Astrocyte of the spinal cord (primary cell): ENCODE measurements around the gene RANBP2.

Experiments used
- DNase-seq: peaks from one replicate; pipeline ENCODE4 v3.0.0; 2011; ENCODE audit warnings: low read depth, low spot score
- H3K4me3 ChIP-seq: 2 replicates; pipeline ENCODE4 v1.5.1; 2011; ENCODE audit warnings: low read depth, mild to moderate bottlenecking, low read length, moderate library complexity
- CTCF ChIP-seq: IDR thresholded peaks from 2 replicates; pipeline ENCODE4 v1.5.1; 2012; ENCODE audit warnings: low read depth, mild to moderate bottlenecking, low read length, inconsistent platforms
- in situ Hi-C: cut with HindIII; loops from 2 replicates; pipeline ENCODE4 v1.10.0; 2017; ENCODE audit warnings: low sequenced_read_pairs

Gene RANBP2

GRCh38 chr2:108805032-108805431 lies 85.8 kb downstream of the RANBP2 start:
- no peak for TF ChIP-seq CTCF
- H3K4me3 ChIP-seq: no peak overlapping the region
- DNase-seq: no peak
- in situ Hi-C loops: no loop called here

GRCh38 chr2:108805782-108806181 lies 86.5 kb downstream of the RANBP2 start:
- no peak for TF ChIP-seq CTCF
- no peak overlapping the region for H3K4me3 ChIP-seq
- DNase-seq: no peak
- in situ Hi-C loops: no loop called here

GRCh38 chr2:108806371-108807113 lies 87.3 kb downstream of the RANBP2 start:
- in situ Hi-C loops: no loop called here
- H3K4me3 ChIP-seq: no peak overlapping the region
- no peak for DNase-seq
- no peak for TF ChIP-seq CTCF

- no peak for TF ChIP-seq CTCF
- H3K4me3 ChIP-seq: no peak overlapping the region
- DNase-seq: no peak
- in situ Hi-C loops: no loop called here
Observed at GRCh38 chr2:108809936-108810335, 90.7 kb downstream of the RANBP2 start.

- TF ChIP-seq CTCF: no peak
- in situ Hi-C loops: no loop called here
- no peak for DNase-seq
- H3K4me3 ChIP-seq: no peak overlapping the region
Observed at GRCh38 chr2:108810993-108811957, 92.0 kb downstream of the RANBP2 start.

GRCh38 chr2:108813732-108814131 lies 94.5 kb downstream of the RANBP2 start:
- no peak overlapping the region for H3K4me3 ChIP-seq
- no peak for DNase-seq
- no peak for TF ChIP-seq CTCF
- in situ Hi-C loops: no loop called here
